GM12864 (cell line): Measurements from ENCODE around the gene PALLD.

Experiments used
- DNase-seq: peaks from one replicate; pipeline ENCODE4 v3.0.0-alpha.2; 2011; ENCODE audit warnings: low read depth
- H3K4me3 ChIP-seq: 2 replicates; pipeline ENCODE4 v1.5.1; 2011; ENCODE audit warnings: mild to moderate bottlenecking, low read depth, low read length, control low read depth
- TF ChIP-seq, protein P1 (sequence below): IDR thresholded peaks from 2 replicates; pipeline ENCODE4 v1.5.1; 2011; ENCODE audit warnings: low read depth, mild to moderate bottlenecking, moderate library complexity, low read length, control low read depth, inconsistent platforms; ENCODE audit errors: missing control alignments

Gene PALLD

DNA sequence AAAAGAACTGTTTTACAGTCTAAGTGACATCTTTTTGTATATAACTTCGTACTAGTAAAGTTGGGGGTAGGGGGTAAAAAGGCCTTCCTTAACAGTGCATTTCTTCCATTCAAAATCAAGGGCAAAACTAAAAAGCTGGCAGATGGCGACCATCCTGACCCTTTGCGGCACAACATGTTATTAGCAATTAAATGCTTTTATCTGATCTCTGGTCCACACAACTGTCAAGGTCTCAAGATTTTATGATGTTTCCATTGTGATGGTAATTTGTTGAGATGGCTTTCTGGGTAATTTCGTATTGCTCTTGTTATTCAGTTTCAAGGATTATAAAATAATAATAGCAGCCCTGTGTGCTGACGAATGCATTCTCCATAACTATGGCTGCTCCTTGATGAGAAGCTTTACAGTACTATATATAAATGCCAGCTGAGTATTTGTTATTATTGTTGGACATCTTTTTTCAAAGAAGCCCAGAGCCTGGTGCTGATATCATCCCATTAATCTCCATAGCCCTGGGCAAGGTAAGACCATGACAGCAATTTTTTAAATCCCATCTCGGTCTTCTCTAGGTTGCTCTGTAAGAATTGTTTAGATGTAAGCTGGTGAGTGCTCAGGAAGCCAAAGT is 423.7 kb downstream of the PALLD start:
- TF ChIP-seq, protein P1, sequence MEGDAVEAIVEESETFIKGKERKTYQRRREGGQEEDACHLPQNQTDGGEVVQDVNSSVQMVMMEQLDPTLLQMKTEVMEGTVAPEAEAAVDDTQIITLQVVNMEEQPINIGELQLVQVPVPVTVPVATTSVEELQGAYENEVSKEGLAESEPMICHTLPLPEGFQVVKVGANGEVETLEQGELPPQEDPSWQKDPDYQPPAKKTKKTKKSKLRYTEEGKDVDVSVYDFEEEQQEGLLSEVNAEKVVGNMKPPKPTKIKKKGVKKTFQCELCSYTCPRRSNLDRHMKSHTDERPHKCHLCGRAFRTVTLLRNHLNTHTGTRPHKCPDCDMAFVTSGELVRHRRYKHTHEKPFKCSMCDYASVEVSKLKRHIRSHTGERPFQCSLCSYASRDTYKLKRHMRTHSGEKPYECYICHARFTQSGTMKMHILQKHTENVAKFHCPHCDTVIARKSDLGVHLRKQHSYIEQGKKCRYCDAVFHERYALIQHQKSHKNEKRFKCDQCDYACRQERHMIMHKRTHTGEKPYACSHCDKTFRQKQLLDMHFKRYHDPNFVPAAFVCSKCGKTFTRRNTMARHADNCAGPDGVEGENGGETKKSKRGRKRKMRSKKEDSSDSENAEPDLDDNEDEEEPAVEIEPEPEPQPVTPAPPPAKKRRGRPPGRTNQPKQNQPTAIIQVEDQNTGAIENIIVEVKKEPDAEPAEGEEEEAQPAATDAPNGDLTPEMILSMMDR = no peak
- DNase-seq = no peak
- no peak overlapping the region for H3K4me3 ChIP-seq

DNA sequence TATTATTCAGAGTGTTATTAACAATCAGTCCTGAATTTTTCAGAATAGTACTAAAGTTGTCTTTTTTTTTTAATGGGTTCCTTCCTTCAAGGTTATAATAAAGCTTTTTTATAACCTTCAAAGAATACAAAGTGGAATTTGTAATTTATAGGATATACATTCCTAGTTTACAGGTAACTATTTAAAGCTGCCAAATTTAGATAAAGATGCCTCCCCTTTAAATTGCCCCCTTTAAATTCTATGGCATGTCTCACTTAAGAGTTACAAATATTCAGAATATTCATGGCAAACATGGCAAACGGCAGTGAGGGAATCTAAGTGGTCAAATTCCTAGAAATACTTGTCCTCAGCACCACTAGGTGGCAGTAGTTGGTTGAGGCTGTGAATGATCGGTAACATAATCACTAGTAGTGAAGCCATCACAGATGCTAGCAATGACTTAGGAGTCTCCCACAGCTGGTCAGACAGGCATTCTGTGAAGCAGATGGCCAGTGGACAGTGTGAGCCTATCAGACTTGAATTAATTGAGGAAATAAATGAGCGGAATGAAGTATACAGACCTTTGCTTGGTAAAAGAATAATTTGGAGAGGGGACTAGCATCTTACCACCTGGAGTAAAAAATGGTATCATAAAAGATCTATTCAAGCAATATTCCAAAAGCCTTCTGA is 426.8 kb downstream of the PALLD start:
- DNase-seq = peak; percentile 49
- TF ChIP-seq, protein P1 = peak; percentile 71
- H3K4me3 ChIP-seq = no peak overlapping the region

DNA sequence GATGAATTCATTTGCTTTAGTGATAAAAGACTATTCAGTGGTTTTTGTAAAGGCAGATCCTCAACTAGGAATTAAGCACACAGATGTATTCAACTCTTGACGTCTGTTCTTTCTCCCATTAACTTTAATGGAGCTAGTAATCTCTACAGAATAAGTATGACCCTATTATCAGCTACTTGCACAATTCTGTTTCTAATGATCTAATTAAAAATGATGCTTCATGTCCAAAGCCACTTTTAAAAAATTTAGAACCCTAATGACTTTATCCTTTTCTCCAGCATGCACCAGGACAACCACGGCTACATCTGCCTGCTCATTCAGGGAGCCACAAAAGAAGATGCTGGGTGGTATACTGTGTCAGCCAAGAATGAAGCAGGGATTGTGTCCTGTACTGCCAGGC is 427.8 kb downstream of the PALLD start:
- H3K4me3 ChIP-seq = no peak overlapping the region
- TF ChIP-seq, protein P1 = no peak
- DNase-seq = no peak

DNA sequence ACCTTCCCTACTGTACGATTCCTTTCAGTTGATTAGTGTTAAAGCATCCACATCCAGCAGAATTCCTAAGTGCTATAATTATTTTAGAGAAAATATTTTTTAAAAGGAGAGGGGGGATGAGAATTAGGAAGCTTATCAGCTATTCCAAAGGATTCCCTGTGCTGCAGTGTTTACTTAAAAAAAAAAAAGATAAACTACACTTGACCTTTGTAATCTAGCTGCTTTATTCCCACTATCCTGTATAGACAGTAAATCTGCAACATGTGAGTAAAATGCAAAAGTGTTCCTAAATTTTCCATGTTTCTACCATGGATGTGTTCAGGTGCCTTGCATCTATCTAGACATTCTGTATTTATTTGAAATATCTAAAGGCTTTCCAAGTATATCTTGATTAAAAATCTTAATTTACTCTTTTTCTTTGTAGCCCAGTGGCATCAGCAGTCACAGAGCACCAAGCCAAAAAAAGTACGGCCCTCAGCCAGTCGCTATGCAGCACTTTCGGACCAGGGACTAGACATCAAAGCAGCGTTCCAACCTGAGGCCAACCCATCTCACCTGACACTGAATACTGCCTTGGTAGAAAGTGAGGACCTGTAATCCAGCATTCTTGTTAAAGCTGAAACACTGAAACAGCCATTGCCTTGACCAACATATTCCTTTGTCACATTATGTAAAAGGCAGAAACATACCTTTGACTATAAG is 429.1 kb downstream of the PALLD start:
- TF ChIP-seq, protein P1 = no peak
- DNase-seq = no peak
- no peak overlapping the region for H3K4me3 ChIP-seq

DNA sequence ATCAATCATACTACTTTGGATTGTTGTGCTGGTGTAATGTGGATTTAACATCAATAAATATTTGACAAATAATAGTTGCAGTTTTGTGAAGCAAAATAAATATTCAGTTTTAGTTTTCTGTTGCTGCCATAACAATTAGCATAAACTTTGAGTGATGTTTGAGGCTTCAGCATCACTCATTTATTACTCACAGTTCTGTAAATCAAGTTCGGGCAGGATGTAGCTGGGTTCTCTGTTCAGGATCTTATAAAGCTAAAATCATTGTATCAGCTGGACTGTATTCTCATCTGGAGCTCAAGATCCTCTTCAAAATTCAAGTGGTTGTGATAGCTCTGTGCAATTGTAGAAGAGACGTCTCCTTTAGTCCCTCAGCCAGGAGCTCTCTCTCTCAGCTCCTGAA is 431.5 kb downstream of the PALLD start:
- TF ChIP-seq, protein P1 = no peak
- no peak overlapping the region for H3K4me3 ChIP-seq
- no peak for DNase-seq

DNA sequence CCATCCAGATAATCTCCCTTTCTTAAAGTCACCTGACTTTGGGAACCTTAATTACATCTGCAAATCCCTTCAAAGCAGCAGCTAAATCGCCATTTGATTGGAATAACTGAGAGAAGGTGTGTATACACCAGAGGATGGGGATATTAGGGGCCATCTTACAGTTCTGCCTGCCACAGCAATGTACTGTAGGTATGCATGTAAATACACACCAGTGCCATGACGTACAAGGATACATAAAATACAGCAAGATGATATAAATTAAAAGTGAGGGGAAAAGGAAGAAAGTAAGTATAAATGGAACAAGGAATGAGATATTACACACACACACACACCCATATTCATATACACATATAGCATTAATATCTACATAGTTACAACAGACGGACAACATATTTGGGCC is 432.0 kb downstream of the PALLD start:
- no peak for DNase-seq
- TF ChIP-seq, protein P1 = no peak
- H3K4me3 ChIP-seq = no peak overlapping the region
